GM23248 (cell line): ENCODE measurements around the gene ANGPT4.

Experiments
- EZH2 ChIP-seq: fragments of 200-600 bp; sonication (generic); IDR thresholded peaks from 2 replicates; pipeline ENCODE4 v1.6.1; 2018; ENCODE audit warnings: antibody characterized with exemption, mild to moderate bottlenecking; ENCODE audit not compliant: insufficient read depth, poor library complexity, severe bottlenecking
- EZH2phosphoT487 ChIP-seq: fragments of 200-600 bp; sonication (generic); IDR thresholded peaks from 2 replicates; pipeline ENCODE4 v1.6.1; 2018; ENCODE audit warnings: antibody characterized with exemption, moderate library complexity, mild to moderate bottlenecking, low read depth; ENCODE audit not compliant: insufficient read depth

- TF ChIP-seq EZH2, result no peak
- TF ChIP-seq EZH2phosphoT487, result no peak
Observed at GRCh38 chr20:917416-917815, 1.3 kb upstream of the ANGPT4 start.
